ENCODE measurements around the gene PHTF1.

PHTF1 gene

DNA sequence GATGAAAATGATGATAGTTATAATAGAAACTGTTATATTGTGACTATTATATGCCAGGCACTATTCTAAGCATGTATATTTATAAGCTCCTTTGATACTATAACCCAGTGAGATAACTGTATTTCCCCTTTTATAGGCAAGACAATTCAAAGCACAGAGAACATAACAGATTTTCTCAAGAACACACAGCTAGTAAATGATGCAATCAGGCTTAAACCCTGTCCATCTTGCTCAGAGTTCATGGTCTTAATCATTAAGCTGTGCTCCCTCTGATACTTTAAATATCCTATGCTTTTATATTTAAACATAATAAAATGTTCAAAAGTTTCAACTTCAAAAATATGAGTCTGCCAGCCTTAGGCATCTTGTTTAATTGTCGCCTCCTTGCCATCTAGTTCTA is 88.6 kb downstream of the PHTF1 start:
- Mint-ChIP-seq H3K4me3 (no peak overlapping the region), H3K27me3 (no peaks in the 10 kb centered on the region), H3K4me1 (no peaks in the 10 kb centered on the region), H3K36me3 (no peaks in the 10 kb centered on the region), H3K9me3 (no peaks in the 10 kb centered on the region), H3K27ac (no peak overlapping the region)

DNA sequence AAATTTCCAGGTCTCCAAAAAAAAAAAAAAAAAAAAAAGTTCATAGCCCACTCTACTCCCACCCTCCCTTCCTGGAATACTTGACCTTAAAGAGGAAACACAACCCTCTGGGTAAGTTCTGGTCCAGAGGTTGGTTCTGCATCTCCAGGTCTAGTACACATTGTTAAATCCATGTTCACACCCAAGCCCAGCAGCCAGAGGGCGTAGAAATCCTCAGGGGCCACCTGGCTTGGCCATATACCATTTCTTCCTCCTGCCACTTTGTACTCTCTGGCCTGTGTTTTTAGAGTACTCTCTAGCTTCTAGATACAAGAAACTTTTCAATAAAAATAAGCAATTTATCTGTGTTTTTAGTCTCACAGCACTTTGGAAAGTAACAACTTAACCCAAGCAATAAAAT is 89.3 kb downstream of the PHTF1 start:
- Mint-ChIP-seq H3K4me3 (no peak overlapping the region), H3K4me1 (no peaks in the 10 kb centered on the region), H3K27ac (no peak overlapping the region), H3K27me3 (no peaks in the 10 kb centered on the region), H3K9me3 (no peaks in the 10 kb centered on the region), H3K36me3 (peaks cover 1% of the 10 kb centered on the region)

DNA sequence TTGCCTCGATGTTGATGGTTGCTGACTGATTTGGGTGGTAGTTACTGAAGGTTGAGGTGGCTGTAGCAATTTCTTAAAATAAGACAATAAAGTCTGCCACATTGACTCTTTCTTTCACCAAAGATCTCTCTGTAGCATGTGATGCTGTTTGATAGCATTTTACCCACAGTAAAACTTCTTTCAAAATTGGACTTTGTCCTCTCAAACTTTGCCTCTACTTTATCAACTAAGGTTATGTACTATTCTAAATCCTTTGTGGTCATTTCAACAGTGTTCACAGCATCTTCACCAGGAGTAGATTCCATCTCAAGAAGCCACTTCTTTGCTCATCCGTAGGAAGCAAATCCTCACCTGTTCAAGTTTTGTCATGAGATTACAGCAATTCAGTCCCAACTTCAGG is 93.2 kb downstream of the PHTF1 start:
- Mint-ChIP-seq H3K27ac (no peak overlapping the region), H3K36me3 (peaks cover 1% of the 10 kb centered on the region), H3K9me3 (no peaks in the 10 kb centered on the region), H3K27me3 (no peaks in the 10 kb centered on the region), H3K4me3 (no peak overlapping the region), H3K4me1 (no peaks in the 10 kb centered on the region)

DNA sequence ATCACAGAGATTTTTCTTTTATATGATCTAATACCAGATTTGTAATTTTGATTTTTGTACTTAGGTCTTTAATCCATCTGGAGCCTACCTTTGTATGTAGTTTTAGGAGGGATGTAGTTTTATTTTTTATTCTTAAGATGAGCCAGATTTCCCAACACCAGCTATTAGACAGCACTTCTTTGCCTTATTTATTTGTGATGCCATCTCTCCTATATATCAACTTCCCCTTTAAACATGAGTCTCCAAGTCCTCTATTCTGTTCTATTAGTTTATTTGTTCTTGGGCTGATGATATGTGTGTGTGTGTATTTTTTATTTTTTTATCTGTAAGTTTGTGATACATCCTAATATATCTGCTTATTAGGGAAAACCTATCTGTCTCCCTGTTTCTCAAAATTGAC is 94.2 kb downstream of the PHTF1 start:
- Mint-ChIP-seq H3K36me3 (peaks cover 5% of the 10 kb centered on the region), H3K9me3 (no peaks in the 10 kb centered on the region), H3K27me3 (no peaks in the 10 kb centered on the region), H3K27ac (no peak overlapping the region), H3K4me3 (no peak overlapping the region), H3K4me1 (no peaks in the 10 kb centered on the region)

- Mint-ChIP-seq H3K36me3 (peaks cover 5% of the 10 kb centered on the region), H3K4me3 (no peak overlapping the region), H3K4me1 (no peaks in the 10 kb centered on the region), H3K27ac (no peak overlapping the region), H3K27me3 (no peaks in the 10 kb centered on the region), H3K9me3 (no peaks in the 10 kb centered on the region)
Observed at GRCh38 chr1:113663165-113663951, 95.9 kb downstream of the PHTF1 start.

- Mint-ChIP-seq H3K4me1 (no peaks in the 10 kb centered on the region), H3K4me3 (no peak overlapping the region), H3K9me3 (no peaks in the 10 kb centered on the region), H3K36me3 (peaks cover 5% of the 10 kb centered on the region), H3K27me3 (no peaks in the 10 kb centered on the region), H3K27ac (peak overlapping the region; percentile 18)
Observed at GRCh38 chr1:113662101-113662500, 97.2 kb downstream of the PHTF1 start.

- Mint-ChIP-seq H3K9me3 (no peaks in the 10 kb centered on the region), H3K27me3 (no peaks in the 10 kb centered on the region), H3K36me3 (peaks cover 3% of the 10 kb centered on the region), H3K27ac (no peak overlapping the region), H3K4me3 (no peak overlapping the region), H3K4me1 (no peaks in the 10 kb centered on the region)
Observed at GRCh38 chr1:113660088-113660487, 99.2 kb downstream of the PHTF1 start.

GRCh38 chr1:113659556-113659955 is 99.7 kb downstream of the PHTF1 start:
- H3K36me3 Mint-ChIP-seq = peaks cover 3% of the 10 kb centered on the region
- H3K4me1 Mint-ChIP-seq = no peaks in the 10 kb centered on the region
- H3K27me3 Mint-ChIP-seq = no peaks in the 10 kb centered on the region
- no peaks in the 10 kb centered on the region for H3K9me3 Mint-ChIP-seq
- no peak overlapping the region for H3K27ac Mint-ChIP-seq
- H3K4me3 Mint-ChIP-seq = no peak overlapping the region

GRCh38 chr1:113659035-113659434 is 100.3 kb downstream of the PHTF1 start:
- no peak overlapping the region for H3K27ac Mint-ChIP-seq
- H3K4me1 Mint-ChIP-seq = no peaks in the 10 kb centered on the region
- no peaks in the 10 kb centered on the region for H3K9me3 Mint-ChIP-seq
- peaks cover 3% of the 10 kb centered on the region for H3K36me3 Mint-ChIP-seq
- no peak overlapping the region for H3K4me3 Mint-ChIP-seq
- no peaks in the 10 kb centered on the region for H3K27me3 Mint-ChIP-seq

- H3K27me3 Mint-ChIP-seq = no peaks in the 10 kb centered on the region
- peaks cover 3% of the 10 kb centered on the region for H3K36me3 Mint-ChIP-seq
- H3K4me1 Mint-ChIP-seq = no peaks in the 10 kb centered on the region
- no peak overlapping the region for H3K4me3 Mint-ChIP-seq
- no peaks in the 10 kb centered on the region for H3K9me3 Mint-ChIP-seq
- H3K27ac Mint-ChIP-seq = no peak overlapping the region
Observed at GRCh38 chr1:113657556-113658063, 101.7 kb downstream of the PHTF1 start.

- H3K4me1 Mint-ChIP-seq = no peaks in the 10 kb centered on the region
- H3K27me3 Mint-ChIP-seq = no peaks in the 10 kb centered on the region
- no peaks in the 10 kb centered on the region for H3K9me3 Mint-ChIP-seq
- peaks cover 3% of the 10 kb centered on the region for H3K36me3 Mint-ChIP-seq
- H3K27ac Mint-ChIP-seq = no peak overlapping the region
- H3K4me3 Mint-ChIP-seq = no peak overlapping the region
Observed at GRCh38 chr1:113657126-113657525, 102.2 kb downstream of the PHTF1 start.

DNA sequence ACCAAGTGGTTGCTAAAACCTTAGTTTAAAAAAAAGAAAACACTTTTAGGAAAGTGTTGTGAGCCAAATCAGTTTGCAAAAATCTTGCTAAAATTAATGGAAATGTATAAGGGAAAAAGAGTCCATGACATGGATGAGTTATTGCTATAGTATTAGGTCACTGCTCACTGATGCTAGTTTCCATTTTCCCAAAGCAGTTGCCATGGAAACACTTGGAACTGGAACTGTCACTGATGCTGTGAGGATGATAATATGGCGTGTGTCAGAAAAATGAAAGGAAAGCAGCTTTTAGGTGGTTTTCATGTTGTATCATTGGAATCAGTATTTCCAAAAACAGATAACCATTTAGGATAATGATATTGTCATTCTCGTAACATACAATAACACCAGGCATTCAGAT is 104.4 kb downstream of the PHTF1 start:
- Mint-ChIP-seq H3K4me1 (no peaks in the 10 kb centered on the region), H3K4me3 (no peak overlapping the region), H3K9me3 (no peaks in the 10 kb centered on the region), H3K36me3 (no peaks in the 10 kb centered on the region), H3K27me3 (no peaks in the 10 kb centered on the region), H3K27ac (no peak overlapping the region)

DNA sequence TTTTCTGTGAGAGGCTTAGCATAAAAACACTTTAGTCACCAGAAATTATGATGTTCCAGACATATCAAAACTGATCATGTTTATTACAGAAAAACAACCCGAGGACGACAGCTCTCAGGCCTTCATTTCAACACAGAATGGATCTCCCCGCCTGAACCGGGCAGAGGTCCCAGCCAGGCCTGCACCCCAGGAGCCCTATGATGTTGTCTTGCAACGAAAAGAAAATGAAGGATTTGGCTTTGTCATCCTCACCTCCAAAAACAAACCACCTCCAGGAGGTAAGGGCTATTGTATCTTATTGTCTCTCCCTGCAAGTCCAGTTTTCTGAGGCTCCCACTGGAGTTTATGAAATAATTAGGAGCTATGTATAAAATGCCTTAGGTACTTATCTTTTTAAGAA is 105.5 kb downstream of the PHTF1 start:
- Mint-ChIP-seq H3K27ac (no peak overlapping the region), H3K27me3 (no peaks in the 10 kb centered on the region), H3K36me3 (peaks cover 2% of the 10 kb centered on the region), H3K4me3 (no peak overlapping the region), H3K4me1 (no peaks in the 10 kb centered on the region), H3K9me3 (no peaks in the 10 kb centered on the region)

GRCh38 chr1:113652771-113653170 is 106.5 kb downstream of the PHTF1 start:
- Mint-ChIP-seq H3K9me3 (no peaks in the 10 kb centered on the region), H3K27me3 (no peaks in the 10 kb centered on the region), H3K36me3 (peaks cover 2% of the 10 kb centered on the region), H3K4me3 (no peak overlapping the region), H3K4me1 (no peaks in the 10 kb centered on the region), H3K27ac (no peak overlapping the region)

DNA sequence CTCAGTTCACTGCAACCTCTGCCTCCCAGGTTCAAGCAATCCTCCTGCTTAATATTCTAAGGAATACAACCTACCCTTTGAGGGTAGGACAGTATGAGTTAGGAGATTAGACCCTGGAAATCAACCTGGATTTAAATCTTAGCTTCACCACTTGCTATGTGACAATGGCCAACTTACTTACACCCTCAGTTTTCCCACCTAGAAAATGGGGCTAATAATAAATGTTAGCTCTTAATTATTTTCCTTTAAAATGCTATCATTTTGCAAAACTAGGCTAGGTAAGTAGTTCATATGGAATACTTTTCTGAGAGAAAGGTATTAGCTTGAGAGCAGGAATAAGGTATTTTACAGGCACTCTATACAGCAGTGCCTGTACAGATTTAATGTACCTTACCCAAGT is 110.8 kb downstream of the PHTF1 start:
- Mint-ChIP-seq H3K9me3 (no peaks in the 10 kb centered on the region), H3K4me3 (no peak overlapping the region), H3K27ac (no peak overlapping the region), H3K36me3 (peaks cover 4% of the 10 kb centered on the region), H3K27me3 (no peaks in the 10 kb centered on the region), H3K4me1 (no peaks in the 10 kb centered on the region)

GRCh38 chr1:113647164-113647563 is 112.1 kb downstream of the PHTF1 start:
- Mint-ChIP-seq H3K4me3 (no peak overlapping the region), H3K4me1 (no peaks in the 10 kb centered on the region), H3K36me3 (peaks cover 6% of the 10 kb centered on the region), H3K27me3 (no peaks in the 10 kb centered on the region), H3K27ac (no peak overlapping the region), H3K9me3 (no peaks in the 10 kb centered on the region)

Data from activated naive CD4-positive, alpha-beta T cell treated with anti-CD3 and anti-CD28 coated beads, Interleukin-2, amount 50 U/mL, for 24 hours (primary cell).